H1 (cell line): Measurements from ENCODE around the gene CES3. TPM values are rescaled to one million over a fixed set of nuclear protein-coding genes. Genes with fewer than 3 reads are reported as not detected.

Experiments
- CTCF ChIA-PET: fragments of 300-600 bp; sonication (Branson Sonifier 250); formaldehyde crosslinking; loops from one replicate; lab custom pipeline; 2021; ENCODE audit not compliant: partially characterized antibody; lab: Charles Lee
- POLR2A ChIA-PET: fragments of 300-600 bp; sonication (Branson Sonifier 250); formaldehyde crosslinking; loops from one replicate; lab custom pipeline; 2021; ENCODE audit warnings: inconsistent platforms; ENCODE audit not compliant: partially characterized antibody; lab: Charles Lee
- DNase-seq, 2 experiments: peaks; one replicate each; pipeline versions ENCODE4 v3.0.0 to v3.0.0-alpha.2; 2010 to 2022; ENCODE audit warnings: low spot score in 2 of 2, low read depth in 1 of 2, mixed read lengths in 1 of 2
- FAIRE-seq: peaks from 2 replicates; lab custom pipeline; 2011; peaks lifted over from hg19 to GRCh38; lab: Jason Lieb, UNC
- H2AFZ ChIP-seq: 2 replicates; pipeline ENCODE4 v1.8.1; 2012; ENCODE audit warnings: low read length, inconsistent platforms
- H2AK5ac ChIP-seq: 2 replicates; pipeline ENCODE4 v1.6.1; 2013; ENCODE audit warnings: low read depth, low read length
- H2BK120ac ChIP-seq: replicated peaks from 2 replicates; pipeline ENCODE3; 2013; ENCODE audit warnings: low read depth, low read length, inconsistent platforms
- H2BK12ac ChIP-seq: 2 replicates; pipeline ENCODE4 v1.6.1; 2013; ENCODE audit warnings: low read depth, low read length
- H2BK15ac ChIP-seq: 2 replicates; pipeline ENCODE4 v1.6.1; 2013; ENCODE audit warnings: low read length
- H2BK20ac ChIP-seq: 2 replicates; pipeline ENCODE4 v1.6.1; 2013; ENCODE audit warnings: low read length
- H2BK5ac ChIP-seq: 2 replicates; pipeline ENCODE4 v1.6.1; 2013; ENCODE audit warnings: low read depth, low read length
- H3K14ac ChIP-seq: 2 replicates; pipeline ENCODE4 v1.6.1; 2013; ENCODE audit warnings: inconsistent platforms; ENCODE audit not compliant: insufficient read length
- H3K18ac ChIP-seq: 2 replicates; pipeline ENCODE4 v1.6.1; 2013; ENCODE audit warnings: low read length; ENCODE audit errors: extremely low read depth
- H3K23ac ChIP-seq: 2 replicates; pipeline ENCODE4 v1.6.1; 2013; ENCODE audit warnings: inconsistent platforms; ENCODE audit not compliant: insufficient read length
- H3K23me2 ChIP-seq: 2 replicates; pipeline ENCODE4 v1.6.1; 2013; ENCODE audit warnings: low read depth, low read length
- H3K27ac ChIP-seq: 2 replicates; pipeline ENCODE4 v1.6.1; 2011; ENCODE audit warnings: low read depth, low read length, inconsistent platforms
- H3K27me3 ChIP-seq, 4 experiments: replicated peaks in 1 of 4; 1 replicate in 1 of 4; 2 replicates in 3 of 4; pipeline versions ENCODE4 v1.6.1 to v1.8.1; 2011 to 2013; ENCODE audit warnings: low read length in 3 of 4, mild to moderate bottlenecking in 3 of 4, inconsistent platforms in 2 of 4, mixed read lengths in 2 of 4, moderate library complexity in 1 of 4; ENCODE audit not compliant: control insufficient read depth in 3 of 4, insufficient read depth in 3 of 4; ENCODE audit errors: extremely low read depth in 1 of 4
- H3K36me3 ChIP-seq, 4 experiments: 2 replicates each; pipeline versions ENCODE4 v1.6.1 to v1.8.1; 2011 to 2013; ENCODE audit warnings: mild to moderate bottlenecking in 4 of 4, low read length in 3 of 4, moderate library complexity in 2 of 4, control low read depth in 1 of 4, inconsistent platforms in 1 of 4; ENCODE audit not compliant: insufficient read depth in 4 of 4, control insufficient read depth in 2 of 4
- H3K4ac ChIP-seq: replicated peaks from 2 replicates; pipeline ENCODE3; 2013; ENCODE audit warnings: low read length, low read depth, mixed read lengths, inconsistent platforms; ENCODE audit not compliant: insufficient read length
- H3K4me1 ChIP-seq, 4 experiments: replicated peaks in 1 of 4; 1 replicate in 1 of 4; 2 replicates in 3 of 4; pipeline versions ENCODE4 v1.6.1 to v1.8.1; 2011 to 2013; ENCODE audit warnings: low read length in 3 of 4, inconsistent platforms in 2 of 4, mixed read lengths in 1 of 4; ENCODE audit not compliant: insufficient read depth in 4 of 4, control insufficient read depth in 3 of 4
- H3K4me2 ChIP-seq, 2 experiments: 2 replicates each; pipeline versions ENCODE4 v1.6.1 to v1.8.1; 2011 to 2013; ENCODE audit warnings: low read depth in 2 of 2, low read length in 2 of 2, control low read depth in 1 of 2, inconsistent platforms in 1 of 2, mild to moderate bottlenecking in 1 of 2; ENCODE audit not compliant: insufficient read depth in 1 of 2
- H3K4me3 ChIP-seq, 4 experiments: fragments of 200-600, 300-600 bp in 1 of 4; sonication (generic), shearing (Covaris generic), sonication (Bioruptor Twin) in 1 of 4; 2 replicates each; pipeline versions ENCODE4 v1.5.1 to v1.8.1; 2011 to 2016; ENCODE audit warnings: low read length in 4 of 4, low read depth in 3 of 4, control low read depth in 2 of 4, inconsistent platforms in 2 of 4, mild to moderate bottlenecking in 2 of 4, mixed read lengths in 1 of 4, moderate library complexity in 1 of 4; ENCODE audit not compliant: insufficient read depth in 2 of 4; ENCODE audit errors: extremely low read depth in 1 of 4
- H3K56ac ChIP-seq: replicated peaks from 2 replicates; pipeline ENCODE3; 2013; ENCODE audit warnings: low read depth, mild to moderate bottlenecking, mixed read lengths, low read length, inconsistent platforms; ENCODE audit not compliant: insufficient read length
- H3K79me1 ChIP-seq: 2 replicates; pipeline ENCODE4 v1.6.1; 2013; ENCODE audit warnings: low read depth, low read length, control low read depth
- H3K79me2 ChIP-seq, 2 experiments: 2 replicates each; pipeline versions ENCODE4 v1.6.1 to v1.8.1; 2012 to 2013; ENCODE audit warnings: low read length in 2 of 2, mild to moderate bottlenecking in 2 of 2, inconsistent platforms in 1 of 2; ENCODE audit not compliant: insufficient read depth in 2 of 2, control insufficient read depth in 1 of 2
- H3K9ac ChIP-seq, 4 experiments: replicated peaks in 1 of 4; 1 replicate in 1 of 4; 2 replicates in 3 of 4; pipeline versions ENCODE4 v1.6.1 to v1.8.1; 2011 to 2013; ENCODE audit warnings: low read depth in 3 of 4, low read length in 3 of 4, control low read depth in 2 of 4, mild to moderate bottlenecking in 2 of 4, moderate library complexity in 2 of 4, inconsistent platforms in 1 of 4; ENCODE audit errors: extremely low read depth in 1 of 4
- H3K9me3 ChIP-seq, 2 experiments: 2 replicates each; pipeline versions ENCODE4 v1.6.1 to v1.8.1; 2012 to 2013; ENCODE audit warnings: mild to moderate bottlenecking in 2 of 2, moderate library complexity in 2 of 2, control low read depth in 1 of 2, inconsistent platforms in 1 of 2, low read depth in 1 of 2, low read length in 1 of 2, mixed read lengths in 1 of 2; ENCODE audit not compliant: insufficient read depth in 2 of 2
- H4K20me1 ChIP-seq, 2 experiments: replicated peaks in 1 of 2; 2 replicates each; pipeline versions ENCODE3 to v1.8.1; 2011 to 2013; ENCODE audit warnings: inconsistent platforms in 2 of 2, low read length in 2 of 2, mild to moderate bottlenecking in 1 of 2; ENCODE audit not compliant: insufficient read depth in 2 of 2, control insufficient read depth in 1 of 2
- H4K5ac ChIP-seq: 2 replicates; pipeline ENCODE4 v1.6.1; 2013; ENCODE audit warnings: low read length, low read depth, mixed read lengths, inconsistent platforms; ENCODE audit not compliant: insufficient read length
- H4K8ac ChIP-seq: 2 replicates; pipeline ENCODE4 v1.8.0; 2013; ENCODE audit warnings: mild to moderate bottlenecking, moderate library complexity, low read length, inconsistent platforms; ENCODE audit not compliant: insufficient read depth; ENCODE audit errors: extremely low read depth
- H4K91ac ChIP-seq: replicated peaks from 2 replicates; pipeline ENCODE3; 2013; ENCODE audit warnings: low read length, mixed read lengths, inconsistent platforms; ENCODE audit not compliant: insufficient read length
- BACH1 ChIP-seq: IDR thresholded peaks from 2 replicates; pipeline ENCODE4 v1.6.1; 2012; ENCODE audit warnings: low read length, improper control_type of control experiment
- E2F6 ChIP-seq: IDR thresholded peaks from 2 replicates; pipeline ENCODE4 v1.6.1; 2012; ENCODE audit warnings: inconsistent platforms
- FOSL1 ChIP-seq: IDR thresholded peaks from 2 replicates; pipeline ENCODE4 v1.6.1; 2011; ENCODE audit warnings: mild to moderate bottlenecking, low read depth, low read length, moderate library complexity; ENCODE audit not compliant: insufficient read depth
- GTF2F1 ChIP-seq: IDR thresholded peaks from 2 replicates; pipeline ENCODE4 v1.6.1; 2012; ENCODE audit warnings: low read depth, low read length, improper control_type of control experiment, borderline replicate concordance
- HDAC6 ChIP-seq: IDR thresholded peaks from one replicate; pipeline ENCODE4 v1.7.1; 2012; ENCODE audit warnings: low read depth, mild to moderate bottlenecking, inconsistent platforms, low read length, moderate library complexity
- MAFK ChIP-seq: IDR thresholded peaks from 2 replicates; pipeline ENCODE4 v1.6.1; 2012; ENCODE audit warnings: low read depth, mild to moderate bottlenecking, improper control_type of control experiment, low read length
- SP2 ChIP-seq: IDR thresholded peaks from 2 replicates; pipeline ENCODE4 v1.6.1; 2012; ENCODE audit warnings: mild to moderate bottlenecking, low read length, inconsistent platforms
- TBP ChIP-seq: IDR thresholded peaks from 2 replicates; pipeline ENCODE4 v1.6.1; 2011; ENCODE audit warnings: low read depth, low read length, improper control_type of control experiment
- WGBS, 2 experiments: shearing (Covaris generic) in 1 of 2; methylation state at CpG; one replicate each; pipeline versions ENCODE4 v1.1.6 to v1.1.7; 2013 to 2015; ENCODE audit warnings: low lambda C conversion rate in 2 of 2, mixed read lengths in 2 of 2, inconsistent platforms in 1 of 2, low coverage in 1 of 2, missing lambda C conversion rate in 1 of 2; ENCODE audit not compliant: insufficient replicate concordance in 2 of 2, insufficient coverage in 1 of 2, insufficient read length in 1 of 2; ENCODE audit errors: extremely low coverage in 1 of 2, missing lambda C conversion rate in 1 of 2; 5-methylcytosine and 5-hydroxymethylcytosine counted together
- polyA plus RNA-seq, 7 experiments: library from polyadenylated mRNA; depleted of rRNA in 3 of 7; stranded (reverse) in 5 of 7; unstranded in 2 of 7; fragments of >200 nt in 5 of 7; fragments of 200-250 nt in 2 of 7; gene quantifications; 1 replicate in 5 of 7; 2 replicates in 1 of 7; 4 replicates in 1 of 7; pipeline versions ENCODE4 v1.2.1 to v1.2.3, GENCODE V29; 2011 to 2013; ENCODE audit warnings: missing spikeins in 2 of 7, mixed read lengths in 2 of 7
- total RNA-seq: library from RNA; stranded (reverse); fragmentation: NEBNext Ultra II Directional; extraction: Animal tissue kit (Norgen Biotek cat#: 25700); gene quantifications from 2 replicates; pipeline ENCODE4 v1.2.1, GENCODE V29; 2021

Gene CES3
- total and polyA plus RNA-seq, 2 of the 8 experiments (the other 6 are each of a cell fraction or from before 2014, with no cell fraction given): 1.6 to 2.2 TPM

- Histone ChIP-seq H4K91ac (no peak overlapping the region), H3K79me2 (no peaks in the 10 kb centered on the region), H3K79me1 (no peaks in the 10 kb centered on the region), H3K27me3 (peaks cover 0 to 12% (median 8%) of the 10 kb centered on the region in 4 experiments; a peak in 5 of 7 replicates), H2AFZ (no peak overlapping the region), H2BK15ac (no peak overlapping the region), H4K5ac (no peak overlapping the region), H3K14ac (no peak overlapping the region), H4K8ac (0 out of 2 replicates have a peak overlapping the region, but pooled peaks have one; percentile 39), H2BK5ac (no peak overlapping the region), H3K56ac (no peak overlapping the region), H3K4me2 (no peak overlapping the region), H3K9me3 (no peaks in the 10 kb centered on the region), H3K27ac (no peak overlapping the region), H2BK120ac (no peak overlapping the region), H3K18ac (no peak overlapping the region), H3K9ac (no peak overlapping the region), H2AK5ac (no peak overlapping the region), H3K36me3 (no peaks in the 10 kb centered on the region), H3K23ac (no peak overlapping the region), H3K4me1 (no peaks in the 10 kb centered on the region), H3K23me2 (no peaks in the 10 kb centered on the region), H2BK20ac (no peak overlapping the region), H3K4ac (no peak overlapping the region), H4K20me1 (peaks cover 0 to 2% of the 10 kb centered on the region in 2 experiments), H3K4me3 (no peak overlapping the region), H2BK12ac (no peak overlapping the region)
- ChIA-PET POLR2A (interaction anchor here (0.8 kb wide), 2 partner anchors 107 to 143 kb away, joined by 3 read pairs; partner anchors contain the start of gene B3GNT9), CTCF (interaction anchor here (0.6 to 5.2 kb wide), 13 partner anchors 11 to 393 kb away, joined by 3 to 37 read pairs (median 4); no protein-coding TSS in a partner anchor)
- FAIRE-seq (no peak), DNase-seq (no peak)
- TF ChIP-seq MAFK (no peak), SP2 (no peak), FOSL1 (no peak), GTF2F1 (no peak), E2F6 (no peak), HDAC6 (no peak), BACH1 (no peak), TBP (no peak)
- 90% methylated on average over 12 of the region's 12 CpGs; no CpG with 5 or more reads in 1 of the 2 experiments for WGBS, 2 experiments
These were observed 46.0 kb downstream of the CES3 start for GRCh38 chr16:67006930-67007658.
